Glomerular endothelial cell (primary cell): Measurements from ENCODE around the gene GALNT1. TPM values are rescaled to one million over a fixed set of nuclear protein-coding genes. Genes with fewer than 3 reads are reported as not detected.

Experiments
- DNase-seq: peaks from one replicate; pipeline ENCODE4 v3.0.0-alpha.2; 2011; ENCODE audit warnings: low read depth, low spot score; ENCODE audit errors: extremely low read depth
- total RNA-seq: library from RNA; depleted of rRNA; stranded (reverse); fragments of >200 nt; gene quantifications from 2 replicates; pipeline ENCODE4 v1.2.3, GENCODE V29; 2015

GALNT1 gene
- total RNA-seq, 1 donor from 2014 or later: 183 TPM

- no peak for DNase-seq
Observed at GRCh38 chr18:35662293-35663062, 80.9 kb downstream of the GALNT1 start.

DNA sequence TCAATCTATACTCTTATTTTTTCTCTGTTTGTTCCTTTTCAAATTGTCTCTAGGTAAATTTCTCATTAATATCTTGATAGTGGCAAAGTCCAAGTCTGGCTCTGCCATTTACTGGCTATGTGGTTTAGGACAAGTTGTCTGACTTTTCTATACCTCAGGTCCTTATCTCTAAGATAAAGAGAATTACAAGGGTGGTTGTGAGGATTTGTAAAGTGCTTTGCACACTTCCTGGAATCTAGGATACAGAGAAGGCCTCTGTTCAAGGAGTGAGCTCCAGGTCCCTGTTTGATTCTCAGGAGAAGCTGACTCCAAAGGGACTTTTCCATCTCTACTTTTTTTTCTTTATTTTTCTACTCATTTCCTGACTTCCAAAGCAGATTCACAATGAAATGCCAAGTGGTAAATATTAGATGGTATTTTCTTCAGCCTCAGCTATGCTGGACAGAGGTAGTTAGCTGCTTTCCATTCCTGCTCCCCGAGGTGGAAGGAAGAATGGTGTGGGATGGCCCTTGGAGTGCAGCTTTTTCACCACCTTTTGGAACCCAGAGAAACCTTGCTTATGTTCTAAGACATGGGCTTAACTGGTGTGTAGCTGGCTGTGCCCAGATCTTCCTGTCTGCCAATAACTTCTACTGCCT lies 90.5 kb downstream of the GALNT1 start:
- DNase-seq: no peak

DNA sequence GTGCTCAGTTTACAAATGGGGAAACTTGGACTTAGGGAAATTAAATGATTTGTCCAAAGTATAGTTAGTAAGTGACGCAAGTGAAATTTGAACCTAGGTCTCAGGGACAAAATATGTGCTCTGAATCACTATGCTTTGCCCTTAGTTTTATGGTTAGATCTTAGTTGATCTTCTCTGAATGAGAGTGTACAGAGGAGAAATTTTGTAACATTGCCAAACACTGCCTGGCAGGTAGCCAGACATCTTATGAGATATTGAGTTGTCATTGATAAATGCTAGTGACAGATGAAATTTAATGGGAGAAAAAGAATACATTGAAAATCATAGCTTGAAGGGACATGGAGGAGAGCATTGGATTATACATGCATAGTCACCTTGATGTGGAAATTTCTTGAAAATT lies 91.4 kb downstream of the GALNT1 start:
- no peak for DNase-seq

- DNase-seq: no peak
Observed at GRCh38 chr18:35673682-35674081, 92.1 kb downstream of the GALNT1 start.

- DNase-seq: no peak
Observed at GRCh38 chr18:35680139-35680551, 98.6 kb downstream of the GALNT1 start.

DNA sequence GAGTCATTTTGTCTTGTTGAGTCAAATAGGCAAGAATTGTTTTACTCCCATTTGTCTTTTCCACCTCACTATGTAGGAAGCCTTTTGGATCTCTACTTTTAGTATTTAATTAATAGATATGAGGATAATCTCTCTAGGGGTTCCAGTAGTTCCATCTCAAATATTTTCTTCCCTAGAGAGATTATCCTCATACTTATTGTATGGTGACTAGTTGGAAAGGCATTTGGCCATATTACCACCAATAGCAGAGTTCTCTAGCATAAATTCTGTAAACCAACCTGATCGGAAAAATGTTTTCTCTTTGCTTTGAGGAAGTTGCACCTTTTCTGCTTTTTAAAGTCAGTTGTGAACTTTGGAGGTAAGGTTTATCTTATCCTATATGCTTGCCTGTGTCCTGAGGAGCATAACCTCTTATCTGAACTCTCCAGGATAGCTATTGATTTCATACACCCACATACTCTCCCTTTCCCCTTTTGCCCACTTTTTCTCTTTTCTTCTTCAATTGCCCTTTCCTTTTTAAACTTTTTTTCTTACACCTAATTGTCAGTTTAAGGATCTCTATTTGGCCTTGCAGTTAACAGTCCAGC lies 100.8 kb downstream of the GALNT1 start:
- DNase-seq: no peak

DNA sequence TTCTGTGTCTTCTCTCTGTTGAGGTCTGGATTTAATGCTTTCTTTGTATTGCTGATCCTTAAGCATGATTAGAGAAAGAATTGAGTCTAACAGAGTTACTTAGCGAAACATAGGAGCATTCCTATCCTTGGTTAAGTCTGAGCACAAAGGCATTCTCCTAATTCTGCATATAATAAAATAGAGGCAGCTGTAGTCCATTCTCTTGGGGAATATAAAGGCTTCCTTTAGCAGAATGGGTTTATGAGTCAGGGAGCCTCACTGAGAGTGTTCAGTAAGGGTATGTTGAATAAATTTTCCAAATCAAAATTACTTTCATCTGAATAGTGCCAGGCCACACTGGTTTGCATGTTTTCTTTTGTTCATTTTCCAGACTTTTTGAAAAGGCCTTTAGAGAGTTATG lies 101.5 kb downstream of the GALNT1 start:
- DNase-seq: no peak

DNA sequence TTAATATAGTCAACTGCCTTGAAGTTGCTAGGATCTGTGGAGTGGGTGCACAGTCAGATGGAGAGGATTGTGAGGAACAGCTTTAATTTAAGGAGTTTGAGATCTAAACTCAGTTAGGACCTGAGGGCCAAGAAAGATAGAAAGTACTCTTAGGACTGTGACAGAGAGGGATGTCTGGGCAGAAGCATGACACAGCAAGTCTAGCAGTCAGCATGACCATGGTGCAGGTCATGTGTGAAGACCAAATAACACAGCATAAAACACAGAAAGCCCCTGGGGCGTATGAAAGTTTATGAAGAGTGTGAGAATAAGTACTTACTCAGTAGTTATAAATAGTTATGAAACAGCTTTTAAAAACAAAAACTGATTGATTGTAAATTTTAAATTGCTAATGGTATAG lies 107.2 kb downstream of the GALNT1 start:
- no peak for DNase-seq

DNA sequence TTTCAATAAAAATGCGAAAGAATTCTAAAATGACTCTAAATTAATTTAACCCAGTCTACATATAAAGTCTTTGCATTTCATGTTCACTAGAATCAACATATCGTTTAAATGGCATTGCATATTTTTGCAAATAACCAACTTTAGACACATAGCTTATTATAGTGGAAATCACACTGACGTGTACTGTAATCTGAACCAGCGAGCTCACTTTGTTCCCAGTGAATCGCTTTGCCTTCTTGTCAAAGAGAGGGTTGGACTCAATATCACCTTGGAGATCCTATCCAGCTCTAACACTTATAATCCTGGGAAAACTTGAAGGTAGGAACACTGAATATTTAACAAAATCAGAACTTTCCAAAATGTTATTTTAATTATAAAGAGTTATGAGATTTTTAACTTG lies 108.2 kb downstream of the GALNT1 start:
- DNase-seq: no peak

DNA sequence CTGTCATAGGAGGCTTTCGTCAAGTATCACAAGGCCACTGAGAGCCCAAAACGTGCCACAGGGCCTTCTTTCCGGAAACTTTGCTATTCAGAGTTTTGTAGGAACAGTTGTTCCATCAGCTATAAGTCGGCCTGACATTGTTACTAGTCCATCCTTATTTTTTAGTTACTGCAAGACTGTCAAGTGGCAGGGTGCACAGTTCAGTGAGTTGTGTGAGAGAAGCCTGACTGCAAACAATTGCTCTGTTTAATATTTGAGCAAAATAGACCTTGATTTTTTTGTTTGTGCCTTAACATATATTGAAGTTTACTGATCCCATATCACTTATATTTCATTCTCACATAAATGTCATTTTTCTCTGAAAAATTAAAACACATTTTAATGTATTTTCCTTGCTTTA lies 110.1 kb downstream of the GALNT1 start:
- DNase-seq: no peak

DNA sequence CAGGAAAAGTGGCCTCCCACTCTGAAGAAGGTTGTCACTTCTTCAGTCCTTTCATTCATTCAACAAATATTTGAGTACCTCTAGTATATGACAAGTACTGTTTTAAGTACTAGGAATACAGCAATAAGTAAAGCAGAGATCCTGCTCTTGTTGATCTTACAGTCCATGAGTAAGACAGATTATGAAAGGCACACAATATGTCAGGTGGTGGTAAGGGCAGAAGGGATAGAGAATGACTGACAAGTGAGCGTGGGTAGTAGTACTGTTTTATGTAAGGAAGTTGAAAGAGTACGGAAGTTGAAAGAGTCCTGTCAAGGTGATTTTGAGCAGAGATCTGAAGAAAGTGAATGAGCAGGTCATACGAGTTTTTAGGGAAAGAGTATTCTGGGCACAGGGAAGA lies 111.3 kb downstream of the GALNT1 start:
- no peak for DNase-seq

GRCh38 chr18:35693829-35694228 lies 112.3 kb downstream of the GALNT1 start:
- DNase-seq: no peak

- DNase-seq: no peak
Observed at GRCh38 chr18:35694808-35695207, 113.3 kb downstream of the GALNT1 start.

GRCh38 chr18:35695384-35695783 lies 113.8 kb downstream of the GALNT1 start:
- no peak for DNase-seq

GRCh38 chr18:35695803-35696202 lies 114.3 kb downstream of the GALNT1 start:
- DNase-seq: no peak

DNA sequence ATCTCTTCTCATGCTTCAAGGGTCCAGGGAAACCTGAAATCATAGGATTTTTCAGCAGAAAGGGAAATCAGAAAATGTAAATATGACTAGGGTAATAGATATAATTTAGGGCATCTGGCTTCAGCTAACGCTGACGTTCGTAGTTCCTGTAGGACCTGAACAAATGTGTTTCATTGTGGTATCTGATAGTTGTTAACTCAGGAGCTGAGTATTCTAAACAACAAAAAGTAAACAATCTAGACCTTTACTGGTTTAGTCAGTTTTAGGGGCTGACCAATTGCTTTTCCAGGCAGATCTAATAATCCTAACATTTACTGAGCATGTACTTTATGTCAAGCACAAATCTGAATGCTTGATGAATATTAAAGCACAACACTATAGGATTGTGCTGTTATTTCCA lies 114.8 kb downstream of the GALNT1 start:
- no peak for DNase-seq

GRCh38 chr18:35697869-35698268 lies 116.3 kb downstream of the GALNT1 start:
- DNase-seq: no peak

- DNase-seq: no peak
Observed at GRCh38 chr18:35703043-35703688, 121.6 kb downstream of the GALNT1 start.

DNA sequence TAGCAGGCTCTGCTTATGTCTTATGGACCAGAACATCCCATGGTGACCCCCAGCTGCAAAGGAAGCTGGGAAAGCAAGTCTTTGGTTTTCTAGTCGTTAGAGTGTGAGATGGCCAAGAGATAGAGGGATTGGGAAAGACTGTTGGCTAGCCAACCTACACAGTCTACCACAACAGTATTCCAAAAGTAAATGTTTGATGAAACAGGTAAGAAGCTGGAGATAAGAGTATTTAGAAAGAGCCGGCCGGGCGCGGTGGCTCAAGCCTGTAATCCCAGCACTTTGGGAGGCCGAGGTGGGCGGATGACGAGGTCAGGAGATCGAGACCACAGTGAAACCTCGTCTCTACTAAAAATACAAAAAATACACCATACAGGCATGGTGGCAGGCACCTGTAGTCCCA lies 124.4 kb downstream of the GALNT1 start:
- DNase-seq: no peak

DNA sequence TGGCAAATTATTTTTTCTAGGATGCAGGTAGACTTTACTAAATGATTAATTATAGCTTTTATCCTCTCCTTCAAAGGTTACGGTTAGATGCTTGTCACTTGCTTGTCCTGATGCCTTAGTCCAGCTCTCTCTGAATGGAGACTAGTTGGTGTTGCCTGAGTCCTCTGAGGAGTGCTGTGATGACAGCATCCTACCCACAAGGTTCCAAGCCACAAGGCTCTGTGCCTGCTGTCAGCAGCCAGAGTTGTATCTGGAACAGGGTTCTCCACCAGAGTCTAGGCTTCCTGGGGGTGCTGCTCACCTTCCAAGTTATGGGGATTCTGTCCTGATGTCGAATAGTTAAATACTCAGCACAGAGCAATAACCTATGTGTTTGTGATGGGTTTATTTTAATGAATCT lies 125.7 kb downstream of the GALNT1 start:
- DNase-seq: no peak

DNA sequence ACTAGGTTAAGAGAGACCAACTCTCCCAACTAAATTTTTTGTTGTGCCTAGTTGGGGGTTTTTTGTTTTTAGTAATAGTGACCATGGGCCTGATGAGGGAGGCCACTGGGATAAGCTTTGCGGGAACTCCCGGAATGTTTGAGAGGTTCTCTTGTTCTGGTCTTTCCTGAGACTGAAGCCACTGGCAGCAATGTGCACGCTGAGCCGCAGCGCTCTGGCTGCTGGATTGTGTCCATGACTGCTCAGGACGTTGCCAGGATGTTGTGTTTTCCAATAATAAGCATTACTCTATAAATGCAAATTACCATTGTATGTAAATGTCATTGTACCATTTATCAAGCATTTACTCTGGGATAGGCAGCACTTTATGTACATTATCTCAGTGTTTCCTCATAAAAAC lies 126.1 kb downstream of the GALNT1 start:
- no peak for DNase-seq

- no peak for DNase-seq
Observed at GRCh38 chr18:35710581-35710980, 129.0 kb downstream of the GALNT1 start.
